Measurements from ENCODE around the gene MYL1.

- no peak for TF ChIP-seq CTCF (IDR thresholded peaks at IDR 0.05)
- TF ChIP-seq POLR2A (IDR thresholded peaks at IDR 0.05) = no peak
Measured at GRCh38 chr2:210259687-210260086, 55.3 kb downstream of the MYL1 start.
